H9 (cell line): ENCODE measurements around the gene LRRC28. TPM values are rescaled to one million over a fixed set of nuclear protein-coding genes. Genes with fewer than 3 reads are reported as not detected.

Source experiments
- DNase-seq: peaks from one replicate; pipeline ENCODE4 v3.0.0-alpha.2; 2017
- H2AFZ ChIP-seq: one replicate; pipeline ENCODE4 v1.6.1; 2013; ENCODE audit warnings: mild to moderate bottlenecking, low read length, control low read depth, moderate library complexity
- H2AK5ac ChIP-seq: 2 replicates; pipeline ENCODE4 v1.6.1; 2013; ENCODE audit warnings: low read length, control low read depth, mixed read lengths; ENCODE audit not compliant: insufficient read length
- H2BK120ac ChIP-seq: one replicate; pipeline ENCODE4 v1.6.1; 2013; ENCODE audit warnings: low read depth, mild to moderate bottlenecking, low read length, control low read depth, inconsistent platforms; ENCODE audit not compliant: poor library complexity, severe bottlenecking
- H2BK12ac ChIP-seq: 2 replicates; pipeline ENCODE4 v1.6.1; 2013; ENCODE audit warnings: low read length, control low read depth, mixed read lengths, low read depth; ENCODE audit not compliant: insufficient read length
- H2BK15ac ChIP-seq: 2 replicates; pipeline ENCODE4 v1.6.1; 2013; ENCODE audit warnings: low read depth, low read length, control low read depth
- H2BK20ac ChIP-seq: one replicate; pipeline ENCODE4 v1.6.1; 2013; ENCODE audit warnings: low read depth, mild to moderate bottlenecking, low read length, control low read depth, inconsistent platforms; ENCODE audit not compliant: poor library complexity, severe bottlenecking
- H2BK5ac ChIP-seq: 2 replicates; pipeline ENCODE4 v1.6.1; 2013; ENCODE audit warnings: low read length, control low read depth, mixed read lengths; ENCODE audit not compliant: insufficient read length
- H3K14ac ChIP-seq: 2 replicates; pipeline ENCODE4 v1.6.1; 2013; ENCODE audit warnings: low read length, control low read depth; ENCODE audit not compliant: insufficient read depth
- H3K18ac ChIP-seq: 2 replicates; pipeline ENCODE4 v1.6.1; 2013; ENCODE audit warnings: low read depth, mild to moderate bottlenecking, mixed read lengths, low read length, control low read depth; ENCODE audit not compliant: insufficient read length
- H3K23ac ChIP-seq: 2 replicates; pipeline ENCODE4 v1.6.1; 2013; ENCODE audit warnings: low read length, control low read depth, mixed read lengths, low read depth; ENCODE audit not compliant: insufficient read length
- H3K23me2 ChIP-seq: 2 replicates; pipeline ENCODE4 v1.6.1; 2013; ENCODE audit warnings: low read depth, mild to moderate bottlenecking, mixed read lengths, low read length, control low read depth; ENCODE audit not compliant: insufficient read length, poor library complexity, severe bottlenecking
- H3K27ac ChIP-seq: 2 replicates; pipeline ENCODE4 v1.5.1; 2013; ENCODE audit warnings: low read length, control low read depth, mixed read lengths, low read depth; ENCODE audit not compliant: insufficient read length
- H3K27me3 ChIP-seq: 2 replicates; pipeline ENCODE4 v1.6.1; 2013; ENCODE audit warnings: low read length, control low read depth, inconsistent platforms; ENCODE audit not compliant: insufficient read depth
- H3K4ac ChIP-seq: 2 replicates; pipeline ENCODE4 v1.6.1; 2013; ENCODE audit warnings: low read depth, mild to moderate bottlenecking, control low read depth, inconsistent platforms, low read length, moderate library complexity
- H3K4me1 ChIP-seq: 2 replicates; pipeline ENCODE4 v1.6.1; 2013; ENCODE audit warnings: low read length, control low read depth, inconsistent platforms; ENCODE audit not compliant: insufficient read depth
- H3K4me2 ChIP-seq: 2 replicates; pipeline ENCODE4 v1.6.1; 2013; ENCODE audit warnings: low read length, control low read depth, mixed read lengths; ENCODE audit not compliant: insufficient read length, insufficient read depth
- H3K56ac ChIP-seq: 2 replicates; pipeline ENCODE4 v1.6.1; 2013; ENCODE audit warnings: low read depth, mild to moderate bottlenecking, mixed read lengths, low read length, control low read depth; ENCODE audit not compliant: insufficient read length
- H3K79me1 ChIP-seq: 2 replicates; pipeline ENCODE4 v1.6.1; 2013; ENCODE audit warnings: low read depth, mild to moderate bottlenecking, moderate library complexity, low read length, control low read depth, inconsistent platforms; ENCODE audit not compliant: insufficient read depth, poor library complexity, severe bottlenecking
- H3K79me2 ChIP-seq: 2 replicates; pipeline ENCODE4 v1.6.1; 2013; ENCODE audit warnings: low read length, control low read depth, inconsistent platforms; ENCODE audit not compliant: insufficient read depth
- H3K9ac ChIP-seq: 2 replicates; pipeline ENCODE4 v1.6.1; 2013; ENCODE audit warnings: low read length, control low read depth, mixed read lengths; ENCODE audit not compliant: insufficient read length; ENCODE audit errors: extremely low read depth
- H3K9me3 ChIP-seq: one replicate; pipeline ENCODE4 v1.6.1; 2013; ENCODE audit warnings: low read depth, low read length, inconsistent platforms; ENCODE audit not compliant: control insufficient read depth
- H3T11ph ChIP-seq: one replicate; pipeline ENCODE4 v1.6.1; 2013; ENCODE audit warnings: mild to moderate bottlenecking, low read length, control low read depth, inconsistent platforms
- H4K20me1 ChIP-seq: one replicate; pipeline ENCODE4 v1.6.1; 2013; ENCODE audit not compliant: control insufficient read depth, insufficient read length, insufficient read depth
- H4K5ac ChIP-seq: 2 replicates; pipeline ENCODE4 v1.6.1; 2013; ENCODE audit warnings: low read depth, mild to moderate bottlenecking, mixed read lengths, low read length, control low read depth; ENCODE audit not compliant: insufficient read length
- H4K8ac ChIP-seq: replicated peaks from 2 replicates; pipeline ENCODE4 v1.6.1; 2013; ENCODE audit warnings: low read length, control low read depth, mixed read lengths, low read depth; ENCODE audit not compliant: insufficient read length
- H4K91ac ChIP-seq: 2 replicates; pipeline ENCODE4 v1.6.1; 2013; ENCODE audit warnings: low read depth, mild to moderate bottlenecking, moderate library complexity, mixed read lengths, low read length, control low read depth; ENCODE audit not compliant: insufficient read length
- H3K27ac Mint-ChIP-seq, 3 experiments: 2 replicates in 2 of 3; 3 replicates in 1 of 3; pipeline ENCODE4 v1.8.0; 2020 to 2021; ENCODE audit warnings: mixed read lengths in 3 of 3, mild to moderate bottlenecking in 1 of 3, moderate library complexity in 1 of 3
- H3K27me3 Mint-ChIP-seq: 2 replicates; pipeline ENCODE4 v1.8.0; 2021; ENCODE audit warnings: low read depth, mild to moderate bottlenecking, moderate library complexity, mixed read lengths
- H3K36me3 Mint-ChIP-seq, 3 experiments: 2 replicates in 2 of 3; 3 replicates in 1 of 3; pipeline ENCODE4 v1.8.0; 2020 to 2021; ENCODE audit warnings: low read depth in 3 of 3, mixed read lengths in 3 of 3; ENCODE audit not compliant: insufficient read depth in 1 of 3
- H3K4me1 Mint-ChIP-seq, 2 experiments: 2 replicates each; pipeline ENCODE4 v1.8.0; 2020; ENCODE audit warnings: mixed read lengths in 2 of 2
- H3K4me3 Mint-ChIP-seq, 2 experiments: 2 replicates in 1 of 2; 3 replicates in 1 of 2; pipeline ENCODE4 v1.8.0; 2020 to 2021; ENCODE audit warnings: mild to moderate bottlenecking in 2 of 2, mixed read lengths in 2 of 2, moderate library complexity in 1 of 2
- H3K9me3 Mint-ChIP-seq, 2 experiments: 2 replicates in 1 of 2; 3 replicates in 1 of 2; pipeline ENCODE4 v1.8.0; 2020; ENCODE audit warnings: mild to moderate bottlenecking in 2 of 2, mixed read lengths in 2 of 2, moderate library complexity in 1 of 2
- WGBS: extraction: QIAGEN DNeasy Blood & Tissue Kit; methylation state at CpG from one replicate; pipeline ENCODE4 v1.1.7; 2013; ENCODE audit warnings: missing lambda C conversion rate, low lambda C conversion rate, mixed read lengths; ENCODE audit not compliant: insufficient read length; ENCODE audit errors: extremely low coverage; 5-methylcytosine and 5-hydroxymethylcytosine counted together
- total RNA-seq: library from RNA; stranded (reverse); gene quantifications from 2 replicates; pipeline ENCODE4 v1.2.1, GENCODE V29; 2021
- TF ChIP-seq, protein P1 (sequence below): fragments of 200-600 bp; sonication (generic); conservative IDR thresholded peaks from 3 replicates; pipeline ENCODE4 v1.8.0; 2021; ENCODE audit warnings: antibody characterized with exemption, mild to moderate bottlenecking

The LRRC28 gene
- total RNA-seq, 1 experiment from 2014 or later: 17.6 TPM

DNA sequence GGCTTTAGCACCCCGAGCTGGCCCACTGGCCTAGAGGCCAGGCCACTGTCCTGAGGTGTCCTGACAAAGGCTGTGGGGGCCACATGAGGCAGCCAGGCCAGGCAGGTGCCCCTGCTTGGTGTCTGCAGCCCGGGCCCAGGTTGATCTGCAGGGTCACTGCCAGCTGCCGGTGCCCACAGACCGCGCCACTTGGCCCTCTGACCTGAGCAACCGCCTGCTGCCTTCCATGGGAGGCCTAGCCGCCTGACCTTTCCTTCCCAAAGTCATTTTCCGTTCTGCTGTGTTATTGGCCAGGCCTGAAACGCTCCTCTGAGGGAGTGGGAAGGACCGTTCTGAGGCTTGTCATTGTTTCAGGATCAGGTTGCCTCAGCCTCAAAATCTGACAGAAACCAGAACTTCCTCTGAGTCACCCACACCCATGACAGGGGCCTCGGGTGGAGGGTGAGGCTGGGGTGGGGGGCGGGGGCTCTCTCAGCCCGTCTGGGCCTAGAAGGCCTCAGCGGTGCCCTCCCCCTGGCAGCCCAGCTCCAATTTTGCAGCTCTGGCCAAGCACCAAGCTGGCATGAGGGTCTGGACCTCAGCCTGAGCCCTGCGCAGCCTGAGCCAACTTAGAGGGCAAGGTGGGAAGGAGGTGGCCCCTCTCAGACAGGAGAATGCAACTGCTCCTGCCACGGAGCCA is 173.8 kb downstream of the LRRC28 start:
- DNase-seq: no peak
- H3K27ac ChIP-seq: no peak overlapping the region
- H3T11ph ChIP-seq: no peak overlapping the region
- no peak overlapping the region for H3K4me3 Mint-ChIP-seq
- no CpG with 5 or more reads among the region's 16 CpGs for WGBS
- no peak overlapping the region; the same call in 1 of the 2 replicates for H3K14ac ChIP-seq
- no peak overlapping the region for H3K27ac Mint-ChIP-seq
- no peaks in the 10 kb centered on the region for H3K79me2 ChIP-seq
- H3K36me3 Mint-ChIP-seq: no peaks in the 10 kb centered on the region
- H4K91ac ChIP-seq: no peak overlapping the region
- no peak overlapping the region for H4K8ac ChIP-seq
- no peak overlapping the region for H4K5ac ChIP-seq
- no peaks in the 10 kb centered on the region for H3K9me3 ChIP-seq
- H2BK20ac ChIP-seq: no peak overlapping the region
- no peak overlapping the region for H2BK15ac ChIP-seq
- H3K23ac ChIP-seq: no peak overlapping the region
- peaks cover 4% of the 10 kb centered on the region for H4K20me1 ChIP-seq
- H3K4me1 Mint-ChIP-seq: peaks cover 10 to 15% of the 10 kb centered on the region in 2 experiments
- H3K23me2 ChIP-seq: no peaks in the 10 kb centered on the region
- no peak overlapping the region for H3K4me2 ChIP-seq
- TF ChIP-seq, protein P1, sequence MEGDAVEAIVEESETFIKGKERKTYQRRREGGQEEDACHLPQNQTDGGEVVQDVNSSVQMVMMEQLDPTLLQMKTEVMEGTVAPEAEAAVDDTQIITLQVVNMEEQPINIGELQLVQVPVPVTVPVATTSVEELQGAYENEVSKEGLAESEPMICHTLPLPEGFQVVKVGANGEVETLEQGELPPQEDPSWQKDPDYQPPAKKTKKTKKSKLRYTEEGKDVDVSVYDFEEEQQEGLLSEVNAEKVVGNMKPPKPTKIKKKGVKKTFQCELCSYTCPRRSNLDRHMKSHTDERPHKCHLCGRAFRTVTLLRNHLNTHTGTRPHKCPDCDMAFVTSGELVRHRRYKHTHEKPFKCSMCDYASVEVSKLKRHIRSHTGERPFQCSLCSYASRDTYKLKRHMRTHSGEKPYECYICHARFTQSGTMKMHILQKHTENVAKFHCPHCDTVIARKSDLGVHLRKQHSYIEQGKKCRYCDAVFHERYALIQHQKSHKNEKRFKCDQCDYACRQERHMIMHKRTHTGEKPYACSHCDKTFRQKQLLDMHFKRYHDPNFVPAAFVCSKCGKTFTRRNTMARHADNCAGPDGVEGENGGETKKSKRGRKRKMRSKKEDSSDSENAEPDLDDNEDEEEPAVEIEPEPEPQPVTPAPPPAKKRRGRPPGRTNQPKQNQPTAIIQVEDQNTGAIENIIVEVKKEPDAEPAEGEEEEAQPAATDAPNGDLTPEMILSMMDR: no peak
- H3K27me3 Mint-ChIP-seq: no peaks in the 10 kb centered on the region; the same call in 1 of the 2 replicates
- H3K79me1 ChIP-seq: no peaks in the 10 kb centered on the region
- no peak overlapping the region for H3K56ac ChIP-seq
- H3K18ac ChIP-seq: no peak overlapping the region
- no peak overlapping the region for H2AK5ac ChIP-seq
- H3K4me1 ChIP-seq: no peaks in the 10 kb centered on the region
- no peak overlapping the region for H3K9ac ChIP-seq
- H2BK12ac ChIP-seq: no peak overlapping the region
- H2BK5ac ChIP-seq: no peak overlapping the region
- H3K9me3 Mint-ChIP-seq: peaks cover 0 to 3% of the 10 kb centered on the region in 2 experiments; a peak in 1 of 5 replicates
- H2AFZ ChIP-seq: no peak overlapping the region
- H3K27me3 ChIP-seq: no peaks in the 10 kb centered on the region
- no peak overlapping the region for H3K4ac ChIP-seq
- H2BK120ac ChIP-seq: no peak overlapping the region
